CD4-positive, alpha-beta T cell (primary cell): Measurements from ENCODE around the gene ZC3HAV1L. TPM values are rescaled to one million over a fixed set of nuclear protein-coding genes. Genes with fewer than 3 reads are reported as not detected.

Experiments
- ATAC-seq: fragments of 200-7000 bp; cut with Tn5 transposase; one replicate; pipeline ENCODE4 v1.10.0; 2022; ENCODE audit warnings: mild to moderate bottlenecking; ENCODE audit not compliant: poor library complexity
- CTCF ChIA-PET: fragments of 350-600 bp; sonication (Branson Sonifier 250); formaldehyde crosslinking; loops from one replicate; lab custom pipeline; 2021; ENCODE audit warnings: antibody characterized with exemption, inconsistent platforms; lab: Charles Lee
- POLR2A ChIA-PET: fragments of 350-600 bp; sonication (Branson Sonifier 250); formaldehyde crosslinking; loops from one replicate; lab custom pipeline; 2021; ENCODE audit warnings: antibody characterized with exemption, inconsistent platforms; lab: Charles Lee
- DNase-seq, 14 experiments: peaks; one replicate each; pipeline ENCODE4 v3.0.0-alpha.2; 2013 to 2020; ENCODE audit warnings: mixed read lengths in 2 of 14
- H3K27ac ChIP-seq, 2 donors: one replicate each; pipeline versions ENCODE4 v1.5.1 to v1.7.0; 2013; ENCODE audit warnings: low read length in 2 of 2, low read depth in 1 of 2, mild to moderate bottlenecking in 1 of 2
- H3K27me3 ChIP-seq, 2 experiments: 1 replicate in 1 of 2; 2 replicates in 1 of 2; pipeline versions ENCODE4 v1.6.1 to v1.7.0; 2013; ENCODE audit warnings: low read length in 2 of 2, control low read depth in 1 of 2, mild to moderate bottlenecking in 1 of 2, moderate library complexity in 1 of 2; ENCODE audit not compliant: insufficient read depth in 2 of 2, control insufficient read depth in 1 of 2
- H3K36me3 ChIP-seq: one replicate; pipeline ENCODE4 v1.6.1; 2013; ENCODE audit warnings: low read length, control low read depth; ENCODE audit not compliant: insufficient read depth
- H3K4me1 ChIP-seq: one replicate; pipeline ENCODE4 v1.6.1; 2013; ENCODE audit warnings: low read length, control low read depth; ENCODE audit not compliant: insufficient read depth
- H3K4me3 ChIP-seq: one replicate; pipeline ENCODE4 v1.5.1; 2013; ENCODE audit warnings: mild to moderate bottlenecking, low read length, moderate library complexity
- H3K9me3 ChIP-seq, 2 experiments: 1 replicate in 1 of 2; 2 replicates in 1 of 2; pipeline versions ENCODE4 v1.6.1 to v1.7.0; 2013; ENCODE audit warnings: low read length in 2 of 2, mild to moderate bottlenecking in 2 of 2, control low read depth in 1 of 2, moderate library complexity in 1 of 2; ENCODE audit not compliant: control insufficient read depth in 1 of 2, insufficient read depth in 1 of 2
- H3K27ac Mint-ChIP-seq: one replicate; pipeline ENCODE4 v1.8.0; 2020; ENCODE audit warnings: mixed read lengths
- H3K27me3 Mint-ChIP-seq: one replicate; pipeline ENCODE4 v1.8.0; 2021; ENCODE audit warnings: mixed read lengths
- H3K36me3 Mint-ChIP-seq: one replicate; pipeline ENCODE4 v1.8.0; 2021; ENCODE audit warnings: low read depth, mixed read lengths
- H3K4me1 Mint-ChIP-seq: one replicate; pipeline ENCODE4 v1.8.0; 2021; ENCODE audit warnings: low read depth, mixed read lengths
- H3K4me3 Mint-ChIP-seq: one replicate; pipeline ENCODE4 v1.8.0; 2020; ENCODE audit warnings: mild to moderate bottlenecking, mixed read lengths
- H3K9me3 Mint-ChIP-seq: one replicate; pipeline ENCODE4 v1.8.0; 2020; ENCODE audit warnings: mixed read lengths
- CTCF ChIP-seq: fragments of 200-600 bp; IDR thresholded peaks from one replicate; pipeline ENCODE4 v1.8.0; 2022; ENCODE audit warnings: antibody characterized with exemption, mild to moderate bottlenecking
- intact Hi-C, 2 experiments: fragments of 100-400 bp; cut with DNase I in 1 of 2; cut with micrococcal nuclease in 1 of 2; formaldehyde crosslinking; loops; one replicate each; pipeline versions ENCODE4 v1.15.1 to v1.9.0; 2023 to 2025; cut with DNase I, micrococcal nuclease
- total RNA-seq, 174 experiments: library from RNA in 2 of 174; stranded (reverse) in 2 of 174; gene quantifications; one replicate each; pipeline ENCODE4 v1.2.3 and lab custom pipeline; 2021 to 2026

ZC3HAV1L gene
- total RNA-seq, 2 experiments from 2014 or later = 0.44 to 0.50 TPM

DNA sequence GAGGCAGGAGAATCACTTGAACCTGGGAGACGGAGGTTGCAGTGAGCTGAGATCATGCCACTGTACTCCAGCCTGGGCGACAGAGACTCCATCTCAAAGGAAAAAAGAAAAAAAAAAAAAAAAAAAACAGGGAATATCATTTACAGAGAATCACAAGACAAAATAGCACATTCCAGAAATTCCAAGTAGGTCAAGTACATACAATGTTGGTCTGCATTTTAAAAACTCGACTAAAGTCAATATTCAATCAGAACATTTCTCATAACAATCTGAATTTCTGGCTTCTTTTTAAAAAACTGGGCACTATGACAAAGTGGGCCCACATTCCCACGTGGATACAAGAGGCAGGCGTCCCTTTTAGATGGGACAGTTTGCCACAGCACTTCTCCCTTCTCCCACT lies 12.8 kb downstream of the ZC3HAV1L start:
- H3K4me1 ChIP-seq = no peaks in the 10 kb centered on the region
- no peaks in the 10 kb centered on the region for H3K36me3 ChIP-seq
- Mint-ChIP-seq H3K36me3 (no peaks in the 10 kb centered on the region), H3K9me3 (no peaks in the 10 kb centered on the region), H3K4me3 (no peak overlapping the region), H3K27ac (no peak overlapping the region), H3K4me1 (no peaks in the 10 kb centered on the region), H3K27me3 (no peaks in the 10 kb centered on the region)
- intact Hi-C loops = no loop called here
- ATAC-seq (no peak), DNase-seq (no peak)
- H3K4me3 ChIP-seq = no peak overlapping the region
- H3K27ac ChIP-seq = no peak overlapping the region
- TF ChIP-seq CTCF = no peak
- POLR2A ChIA-PET = no interaction called here
- CTCF ChIA-PET = interaction anchor here (0.6 kb wide), 1 partner anchor 207 kb away, joined by 4 read pairs; no protein-coding TSS in a partner anchor
- no peaks in the 10 kb centered on the region for H3K9me3 ChIP-seq
- no peaks in the 10 kb centered on the region for H3K27me3 ChIP-seq

GRCh38 chr7:139022286-139022685 lies 13.6 kb downstream of the ZC3HAV1L start:
- Histone ChIP-seq H3K27me3 (no peaks in the 10 kb centered on the region), H3K27ac (no peak overlapping the region), H3K4me1 (no peaks in the 10 kb centered on the region), H3K4me3 (no peak overlapping the region), H3K36me3 (no peaks in the 10 kb centered on the region), H3K9me3 (no peaks in the 10 kb centered on the region)
- no peak for DNase-seq
- intact Hi-C loops = no loop called here
- Mint-ChIP-seq H3K9me3 (no peaks in the 10 kb centered on the region), H3K36me3 (no peaks in the 10 kb centered on the region), H3K27me3 (no peaks in the 10 kb centered on the region), H3K27ac (no peak overlapping the region), H3K4me1 (peaks cover 2% of the 10 kb centered on the region), H3K4me3 (no peak overlapping the region)
- ChIA-PET POLR2A (no interaction called here), CTCF (interaction anchor here (0.6 to 1.9 kb wide), 2 partner anchors 106 to 208 kb away, joined by 4 to 5 read pairs; no protein-coding TSS in a partner anchor)
- TF ChIP-seq CTCF = no peak
- ATAC-seq = no peak

DNA sequence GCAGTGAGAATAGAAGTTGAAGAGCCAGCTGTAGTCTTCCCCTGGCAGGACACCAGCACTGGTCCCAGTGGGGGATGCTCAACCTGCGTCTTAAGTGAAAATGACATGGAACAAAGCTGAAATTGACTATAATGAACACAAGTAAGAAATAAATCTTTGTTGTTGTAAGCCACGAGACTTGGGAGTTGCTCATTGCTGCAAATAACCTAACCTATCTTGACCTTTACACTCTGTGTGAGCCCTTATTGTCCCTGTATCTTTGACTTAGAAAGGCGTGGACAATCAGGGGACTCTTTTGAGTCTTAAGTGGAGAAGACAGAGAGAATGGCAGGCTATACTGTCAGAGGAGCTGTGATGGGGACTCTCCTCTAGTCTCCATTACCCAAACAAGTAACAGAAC lies 16.9 kb downstream of the ZC3HAV1L start:
- ChIA-PET POLR2A (interaction anchor here (0.5 kb wide), 1 partner anchor 30 kb away, joined by 4 read pairs; no protein-coding TSS in a partner anchor), CTCF (interaction anchor here (1.0 to 2.5 kb wide), 3 partner anchors 17 to 109 kb away, joined by 3 to 12 read pairs (median 6); partner anchors contain the start of gene ZC3HAV1L)
- TF ChIP-seq CTCF = no peak
- Mint-ChIP-seq H3K9me3 (no peaks in the 10 kb centered on the region), H3K27me3 (peaks cover 4% of the 10 kb centered on the region), H3K27ac (no peak overlapping the region), H3K4me1 (peaks cover 7% of the 10 kb centered on the region), H3K36me3 (no peaks in the 10 kb centered on the region), H3K4me3 (no peak overlapping the region)
- Histone ChIP-seq H3K4me1 (peaks cover 5% of the 10 kb centered on the region), H3K27ac (no peak overlapping the region), H3K4me3 (no peak overlapping the region), H3K27me3 (no peaks in the 10 kb centered on the region), H3K9me3 (no peaks in the 10 kb centered on the region), H3K36me3 (no peaks in the 10 kb centered on the region)
- DNase-seq (no peak), ATAC-seq (no peak)
- intact Hi-C loops = loop anchor here in 1 of 2 experiments (10.0 kb wide), 1 partner anchor 134 kb away; no protein-coding TSS in a partner anchor
